ENCODE data around the gene GALNT2.

DNA sequence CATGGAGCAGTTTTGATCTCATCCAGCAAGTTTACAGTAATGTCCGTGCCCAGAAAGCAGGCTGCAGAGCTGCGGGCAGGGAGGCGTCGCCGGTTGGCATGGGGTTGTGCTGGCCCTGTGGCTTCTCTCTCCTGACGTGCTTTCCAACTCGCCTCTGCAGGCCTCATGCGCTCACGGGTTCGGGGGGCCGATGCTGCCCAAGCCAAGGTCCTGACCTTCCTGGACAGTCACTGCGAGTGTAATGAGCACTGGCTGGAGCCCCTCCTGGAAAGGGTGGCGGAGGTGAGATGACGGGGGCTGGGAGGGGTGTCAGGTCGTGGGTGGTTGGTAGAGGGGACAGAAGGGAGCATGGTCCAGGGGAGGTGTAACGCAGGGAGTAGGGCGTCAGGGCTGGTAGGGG lies 176.1 kb downstream of the GALNT2 start:
- TF ChIP-seq POLR2AphosphoS5 (IDR thresholded peaks at IDR 0.05; ENCODE audit: low read depth, low read length) (no peak), TAF1 (IDR thresholded peaks at IDR 0.05; ENCODE audit: borderline replicate concordance, insufficient read depth, low read length) (no peak), SIN3A (IDR thresholded peaks at IDR 0.05; ENCODE audit: borderline replicate concordance, insufficient read depth, low read length) (no peak)
- TF ChIP-seq, protein P1, sequence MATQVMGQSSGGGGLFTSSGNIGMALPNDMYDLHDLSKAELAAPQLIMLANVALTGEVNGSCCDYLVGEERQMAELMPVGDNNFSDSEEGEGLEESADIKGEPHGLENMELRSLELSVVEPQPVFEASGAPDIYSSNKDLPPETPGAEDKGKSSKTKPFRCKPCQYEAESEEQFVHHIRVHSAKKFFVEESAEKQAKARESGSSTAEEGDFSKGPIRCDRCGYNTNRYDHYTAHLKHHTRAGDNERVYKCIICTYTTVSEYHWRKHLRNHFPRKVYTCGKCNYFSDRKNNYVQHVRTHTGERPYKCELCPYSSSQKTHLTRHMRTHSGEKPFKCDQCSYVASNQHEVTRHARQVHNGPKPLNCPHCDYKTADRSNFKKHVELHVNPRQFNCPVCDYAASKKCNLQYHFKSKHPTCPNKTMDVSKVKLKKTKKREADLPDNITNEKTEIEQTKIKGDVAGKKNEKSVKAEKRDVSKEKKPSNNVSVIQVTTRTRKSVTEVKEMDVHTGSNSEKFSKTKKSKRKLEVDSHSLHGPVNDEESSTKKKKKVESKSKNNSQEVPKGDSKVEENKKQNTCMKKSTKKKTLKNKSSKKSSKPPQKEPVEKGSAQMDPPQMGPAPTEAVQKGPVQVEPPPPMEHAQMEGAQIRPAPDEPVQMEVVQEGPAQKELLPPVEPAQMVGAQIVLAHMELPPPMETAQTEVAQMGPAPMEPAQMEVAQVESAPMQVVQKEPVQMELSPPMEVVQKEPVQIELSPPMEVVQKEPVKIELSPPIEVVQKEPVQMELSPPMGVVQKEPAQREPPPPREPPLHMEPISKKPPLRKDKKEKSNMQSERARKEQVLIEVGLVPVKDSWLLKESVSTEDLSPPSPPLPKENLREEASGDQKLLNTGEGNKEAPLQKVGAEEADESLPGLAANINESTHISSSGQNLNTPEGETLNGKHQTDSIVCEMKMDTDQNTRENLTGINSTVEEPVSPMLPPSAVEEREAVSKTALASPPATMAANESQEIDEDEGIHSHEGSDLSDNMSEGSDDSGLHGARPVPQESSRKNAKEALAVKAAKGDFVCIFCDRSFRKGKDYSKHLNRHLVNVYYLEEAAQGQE (IDR thresholded peaks at IDR 0.05; ENCODE audit: insufficient read depth in 1 of 2, low read depth in 2 of 2, low read length in 2 of 2), result no peak
